NCI-H446 (cell line): Measurements from ENCODE around the gene C5AR2.
"Not testable (repeated sequence)": the region's sequence is repeated elsewhere in the genome, so short reads cannot be mapped to it uniquely, and the experiment has no call there.

Source experiments
- DNase-seq, 2 experiments: peaks; one replicate each; lab custom pipeline; 2025; lab: John Stamatoyannopoulos, UW

C5AR2 gene

GRCh38 chr19:47363758-47364531, 32.0 kb downstream of the C5AR2 start:
- no peak for DNase-seq

GRCh38 chr19:47365455-47365854, 33.5 kb downstream of the C5AR2 start:
- not testable (repeated sequence) for DNase-seq

- DNase-seq = no peak
Observed at GRCh38 chr19:47370045-47370611, 38.2 kb downstream of the C5AR2 start.

- DNase-seq = no peak
Observed at GRCh38 chr19:47371261-47371660, 39.3 kb downstream of the C5AR2 start.

GRCh38 chr19:47372603-47373002, 40.6 kb downstream of the C5AR2 start:
- no peak for DNase-seq

GRCh38 chr19:47373246-47374240, 41.6 kb downstream of the C5AR2 start:
- no peak for DNase-seq

- no peak for DNase-seq
Observed at GRCh38 chr19:47374876-47375693, 43.1 kb downstream of the C5AR2 start.

GRCh38 chr19:47375694-47376588, 44.0 kb downstream of the C5AR2 start:
- DNase-seq = no peak

GRCh38 chr19:47376589-47377144, 44.7 kb downstream of the C5AR2 start:
- DNase-seq = no peak

GRCh38 chr19:47377208-47377701, 45.3 kb downstream of the C5AR2 start:
- peak; percentile 14 to 65 for DNase-seq

- DNase-seq = no peak
Observed at GRCh38 chr19:47377801-47378200, 45.8 kb downstream of the C5AR2 start.

GRCh38 chr19:47378246-47378645, 46.3 kb downstream of the C5AR2 start:
- no peak for DNase-seq

GRCh38 chr19:47379381-47379938, 47.5 kb downstream of the C5AR2 start:
- DNase-seq = no peak

GRCh38 chr19:47380559-47380958, 48.6 kb downstream of the C5AR2 start:
- no peak for DNase-seq

- DNase-seq = no peak
Observed at GRCh38 chr19:47381121-47381520, 49.1 kb downstream of the C5AR2 start.

GRCh38 chr19:47381653-47382279, 49.8 kb downstream of the C5AR2 start:
- no peak for DNase-seq

- DNase-seq = not testable (repeated sequence)
Observed at GRCh38 chr19:47383890-47384289, 51.9 kb downstream of the C5AR2 start.

GRCh38 chr19:47384533-47384932, 52.6 kb downstream of the C5AR2 start:
- not testable (repeated sequence) for DNase-seq

GRCh38 chr19:47386582-47386981, 54.6 kb downstream of the C5AR2 start:
- DNase-seq = not testable (repeated sequence)
